Pancreas (tissue), 10 donors: Measurements from ENCODE around the gene OTOG. TPM values are rescaled to one million over a fixed set of nuclear protein-coding genes. Genes with fewer than 3 reads are reported as not detected.

Experiments
- ATAC-seq, 4 donors: fragments of 200-7000 bp; cut with Tn5 transposase; one replicate each; pipeline versions ENCODE4 v1.8.0 to v1.9.1; 2020; ENCODE audit warnings: mild to moderate bottlenecking in 4 of 4, moderate library complexity in 4 of 4
- DNase-seq, 6 donors: peaks; one replicate each; pipeline ENCODE4 v3.0.0-alpha.2; 2020
- FAIRE-seq: peaks from 2 replicates; lab custom pipeline; 2012; peaks lifted over from hg19 to GRCh38; lab: Jason Lieb, UNC
- H3K27ac ChIP-seq, 4 donors: fragments of 200-600 bp; sonication (generic); 1 replicate in 3 of 4; 2 replicates in 1 of 4; pipeline versions ENCODE4 v1.5.0 to v1.8.0; 2020
- H3K27me3 ChIP-seq, 4 donors: fragments of 200-600 bp; one replicate each; pipeline ENCODE4 v1.8.0; 2021
- H3K36me3 ChIP-seq, 3 donors: fragments of 200-600 bp; sonication (generic) in 1 of 3; one replicate each; pipeline versions ENCODE4 v1.5.0 to v1.8.0; 2020 to 2021
- H3K4me1 ChIP-seq, 3 donors: fragments of 200-600 bp; one replicate each; pipeline ENCODE4 v1.8.0; 2021
- H3K4me3 ChIP-seq, 4 donors: fragments of 200-600 bp; sonication (generic) in 2 of 4; one replicate each; pipeline versions ENCODE4 v1.5.0 to v1.8.0; 2020 to 2021
- H3K9me3 ChIP-seq, 4 donors: fragments of 200-600 bp; one replicate each; pipeline ENCODE4 v1.8.0; 2021
- CTCF ChIP-seq, 4 donors: fragments of 200-600 bp; sonication (generic) in 3 of 4; IDR thresholded peaks; one replicate each; pipeline versions ENCODE4 v1.5.0 to v1.8.0; 2021; ENCODE audit warnings: antibody characterized with exemption in 4 of 4
- WGBS, 2 donors: extraction: QIAGEN DNeasy Blood & Tissue Kit; methylation state at CpG; one replicate each; pipeline ENCODE4 v1.1.7; 2013; 5-methylcytosine and 5-hydroxymethylcytosine counted together
- intact Hi-C, 3 donors: fragments of 100-400 bp; cut with DNase I; formaldehyde crosslinking; loops; one replicate each; pipeline versions ENCODE4 v1.11.1 to v1.14.2; 2022
- polyA plus RNA-seq, 2 donors: library from polyadenylated mRNA; stranded (reverse); fragments of 200-250 nt; gene quantifications; one replicate each; pipeline ENCODE4 v1.2.3, GENCODE V29; 2013
- total RNA-seq, 6 donors: library from RNA; stranded (reverse); fragmentation: NEBNext Ultra II Directional in 4 of 6; extraction: Animal tissue kit (Norgen Biotek cat#: 25700) in 4 of 6; gene quantifications; one replicate each; pipeline versions ENCODE4 v1.2.1 to v1.2.4, GENCODE V29; 2021 to 2023
- donor health status: healthy with polysubstance abuse.
- donor health status: DM: no; HTN: no; CAD: no; lungs with moderate emphysema.
- donor health status: DM: no; HTN: no; CAD: no.
- donor health status: control.
- donor health status: control.
- donor health status: Bipolar disorder and iron deficiency.
- donor health status: DM: yes; HTN: yes; CAD: no.
- donor health status: DM: no; HTN: no; CAD: no.
- donor health status: DM: no; HTN: no; CAD: no.
- donor health status: DM: yes; HTN: yes; CAD: no.

The OTOG gene
- total RNA-seq (not detected), polyA plus RNA-seq (not detected)

- DNase-seq (peak in 1 of 6 donors; percentile 21), ATAC-seq (peak in 1 of 4 donors; percentile 6), FAIRE-seq (no peak)
- Histone ChIP-seq H3K36me3 (no peaks in the 10 kb centered on the region), H3K27me3 (no peaks in the 10 kb centered on the region), H3K9me3 (no peaks in the 10 kb centered on the region), H3K27ac (no peak within 1 kb of the TSS), H3K4me3 (no peak within 1 kb of the TSS), H3K4me1 (peaks cover 0 to 1% (median 0%) of the 10 kb centered on the region in 3 donors)
- no peak for TF ChIP-seq CTCF (IDR thresholded peaks at IDR 0.05)
- intact Hi-C loops, result no loop called here
- 22 to 28% methylated on average over 20 of the region's 20 CpGs for WGBS, 2 donors
Observed at GRCh38 chr11:17547051-17547577, at the start of gene OTOG. TSS of gene OTOG (plus strand) at chr11:17547259. CDS start at chr11:17547373, 114 bp downstream.

DNA sequence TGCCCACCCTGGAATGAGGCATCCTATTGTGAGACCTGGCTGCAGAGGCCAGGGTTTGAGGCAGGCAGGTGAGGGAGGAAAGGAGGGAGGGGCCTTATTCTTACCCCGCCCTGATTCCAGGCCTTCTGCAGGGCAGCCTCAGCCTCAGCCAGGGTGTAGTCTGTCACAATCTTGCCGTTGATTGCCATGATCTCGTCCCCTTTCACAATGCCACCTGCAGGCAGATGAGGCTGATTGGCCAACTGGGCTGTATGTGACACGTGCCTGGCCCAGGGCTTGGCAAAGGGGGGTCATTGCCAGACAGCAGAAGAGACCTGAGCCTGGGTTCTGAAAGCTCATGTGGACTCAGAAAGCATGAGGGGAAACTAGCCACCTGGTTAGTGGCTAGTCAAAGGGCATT is 49.0 kb upstream of the OTOG start:
- Histone ChIP-seq H3K27me3 (no peaks in the 10 kb centered on the region), H3K4me3 (no peak overlapping the region), H3K9me3 (no peaks in the 10 kb centered on the region), H3K36me3 (no peaks in the 10 kb centered on the region), H3K27ac (no peak overlapping the region), H3K4me1 (no peaks in the 10 kb centered on the region)
- ATAC-seq (peak in 3 of 4 donors; percentile 17 to 38 (median 19)), FAIRE-seq (no peak), DNase-seq (peak in 1 of 6 donors; percentile 39)
- WGBS, 2 donors, result 44 to 45% methylated on average over 4 of the region's 4 CpGs
- TF ChIP-seq CTCF (IDR thresholded peaks at IDR 0.05), result no peak
- intact Hi-C loops, result loop anchor here in 1 of 3 donors (10.0 kb wide), 1 partner anchor 103 kb away; no protein-coding TSS in a partner anchor

- WGBS, 2 donors, result 70 to 72% methylated on average over 5 of the region's 5 CpGs
- no peak for FAIRE-seq
Observed at GRCh38 chr11:17498475-17498874, 48.6 kb upstream of the OTOG start.

GRCh38 chr11:17500673-17501072 is 46.4 kb upstream of the OTOG start:
- Histone ChIP-seq H3K4me3 (no peak overlapping the region), H3K4me1 (no peaks in the 10 kb centered on the region), H3K27me3 (no peaks in the 10 kb centered on the region), H3K27ac (no peak overlapping the region), H3K36me3 (no peaks in the 10 kb centered on the region), H3K9me3 (no peaks in the 10 kb centered on the region)
- FAIRE-seq (no peak), DNase-seq (peak in 1 of 6 donors; percentile 50), ATAC-seq (no peak)
- no peak for TF ChIP-seq CTCF (IDR thresholded peaks at IDR 0.05)
- 81 to 92% methylated on average over 12 of the region's 12 CpGs for WGBS, 2 donors
- intact Hi-C loops, result loop anchor here in 2 of 3 donors (2.0 to 10.0 kb wide), 2 partner anchors 116 to 126 kb away; no protein-coding TSS in a partner anchor

More at GRCh38 chr11:17498475-17498874, 48.6 kb upstream of the OTOG start:
- ATAC-seq (no peak), DNase-seq (peak in 1 of 6 donors; percentile 34)
- no peak for TF ChIP-seq CTCF (IDR thresholded peaks at IDR 0.05)
- no peaks in the 10 kb centered on the region for H3K4me1 ChIP-seq
- no peaks in the 10 kb centered on the region for H3K36me3 ChIP-seq
- intact Hi-C loops, result loop anchor here in 1 of 3 donors (10.0 kb wide), 1 partner anchor 104 kb away; no protein-coding TSS in a partner anchor
- H3K4me3 ChIP-seq, result no peak overlapping the region
- no peaks in the 10 kb centered on the region for H3K27me3 ChIP-seq
- H3K9me3 ChIP-seq, result no peaks in the 10 kb centered on the region
- H3K27ac ChIP-seq, result no peak overlapping the region

- no peak for FAIRE-seq
Observed at GRCh38 chr11:17502630-17503029, 44.4 kb upstream of the OTOG start.

More at GRCh38 chr11:17502630-17503029, 44.4 kb upstream of the OTOG start:
- ATAC-seq, result no peak
- Histone ChIP-seq H3K36me3 (no peaks in the 10 kb centered on the region), H3K27me3 (no peaks in the 10 kb centered on the region), H3K27ac (no peak overlapping the region), H3K9me3 (no peaks in the 10 kb centered on the region), H3K4me3 (no peak overlapping the region), H3K4me1 (no peaks in the 10 kb centered on the region)
- 73 to 75% methylated on average over 4 of the region's 4 CpGs for WGBS, 2 donors
- no peak for TF ChIP-seq CTCF (IDR thresholded peaks at IDR 0.05)
- intact Hi-C loops, result loop anchor here in 2 of 3 donors (2.0 to 10.0 kb wide), 2 partner anchors 116 to 128 kb away; no protein-coding TSS in a partner anchor
- DNase-seq, result peak in 1 of 6 donors; percentile 52
